Naive B cell (primary cell): ENCODE measurements around the gene TMEM108. TPM values are rescaled to one million over a fixed set of nuclear protein-coding genes. Genes with fewer than 3 reads are reported as not detected.

Source experiments
- ATAC-seq, 2 donors: fragments of 150-1000 bp; cut with Tn5 transposase; 2 replicates each; pipeline ENCODE4 v1.10.0; 2021; ENCODE audit warnings: low read depth in 2 of 2, mild to moderate bottlenecking in 2 of 2, moderate library complexity in 2 of 2
- DNase-seq: peaks from one replicate; pipeline ENCODE4 v3.0.0; 2022
- H3K27ac Mint-ChIP-seq, 6 donors: one replicate each; pipeline ENCODE4 v1.8.0; 2020 to 2022; ENCODE audit warnings: mild to moderate bottlenecking in 6 of 6, mixed read lengths in 6 of 6, moderate library complexity in 5 of 6, inconsistent platforms in 2 of 6
- H3K27me3 Mint-ChIP-seq, 3 donors: one replicate each; pipeline ENCODE4 v1.8.0; 2021 to 2022; ENCODE audit warnings: mixed read lengths in 3 of 3, mild to moderate bottlenecking in 1 of 3
- H3K36me3 Mint-ChIP-seq, 2 donors: one replicate each; pipeline ENCODE4 v1.8.0; 2020 to 2022; ENCODE audit warnings: mixed read lengths in 2 of 2, inconsistent platforms in 1 of 2, mild to moderate bottlenecking in 1 of 2
- H3K4me1 Mint-ChIP-seq, 3 donors: one replicate each; pipeline ENCODE4 v1.8.0; 2020 to 2022; ENCODE audit warnings: mixed read lengths in 3 of 3, inconsistent platforms in 1 of 3, mild to moderate bottlenecking in 1 of 3, moderate library complexity in 1 of 3
- H3K4me3 Mint-ChIP-seq, 8 donors: one replicate each; pipeline ENCODE4 v1.8.0; 2020 to 2022; ENCODE audit warnings: mild to moderate bottlenecking in 8 of 8, mixed read lengths in 8 of 8, moderate library complexity in 8 of 8, inconsistent platforms in 2 of 8
- H3K9me3 Mint-ChIP-seq, 7 donors: one replicate each; pipeline ENCODE4 v1.8.0; 2020 to 2022; ENCODE audit warnings: mixed read lengths in 7 of 7, mild to moderate bottlenecking in 5 of 7, inconsistent platforms in 2 of 7, moderate library complexity in 1 of 7
- polyA plus RNA-seq, 6 donors: library from polyadenylated mRNA; unstranded; fragments of 300-500 nt; fragmentation: Illumina TruSeq; gene quantifications; one replicate each; pipeline ENCODE4 v1.2.3, GENCODE V29; 2021; ENCODE audit warnings: low read depth in 6 of 6

TMEM108 gene
- polyA plus RNA-seq, 6 donors from 2014 or later: not detected

DNA sequence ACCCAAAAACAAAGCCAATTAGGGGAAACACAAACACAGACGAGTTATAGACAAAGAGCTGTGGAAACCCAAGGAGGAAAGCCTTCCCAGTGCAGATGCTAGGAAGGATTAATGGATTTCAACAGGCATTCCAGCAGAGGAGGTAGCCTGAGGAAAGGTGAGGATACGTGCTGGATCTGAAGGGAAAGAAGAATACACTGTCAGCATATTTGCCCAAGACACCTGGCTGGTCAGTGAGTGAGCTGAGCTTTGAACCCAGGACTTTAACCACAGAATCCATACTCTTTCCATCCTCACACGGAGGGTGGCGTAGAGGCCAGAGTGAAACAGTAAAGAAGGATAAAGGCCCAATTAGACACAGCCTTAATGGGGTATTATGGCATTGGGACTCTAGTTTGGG lies 352.5 kb downstream of the TMEM108 start:
- Mint-ChIP-seq H3K4me3 (no peak overlapping the region), H3K27me3 (peaks cover 4 to 15% (median 12%) of the 10 kb centered on the region in 3 donors), H3K27ac (no peak overlapping the region), H3K9me3 (peaks cover 0 to 9% (median 4%) of the 10 kb centered on the region in 7 donors), H3K4me1 (peaks cover 5 to 8% (median 7%) of the 10 kb centered on the region in 3 donors), H3K36me3 (peaks cover 3 to 8% of the 10 kb centered on the region in 2 donors)
- DNase-seq (no peak), ATAC-seq (no peak)

DNA sequence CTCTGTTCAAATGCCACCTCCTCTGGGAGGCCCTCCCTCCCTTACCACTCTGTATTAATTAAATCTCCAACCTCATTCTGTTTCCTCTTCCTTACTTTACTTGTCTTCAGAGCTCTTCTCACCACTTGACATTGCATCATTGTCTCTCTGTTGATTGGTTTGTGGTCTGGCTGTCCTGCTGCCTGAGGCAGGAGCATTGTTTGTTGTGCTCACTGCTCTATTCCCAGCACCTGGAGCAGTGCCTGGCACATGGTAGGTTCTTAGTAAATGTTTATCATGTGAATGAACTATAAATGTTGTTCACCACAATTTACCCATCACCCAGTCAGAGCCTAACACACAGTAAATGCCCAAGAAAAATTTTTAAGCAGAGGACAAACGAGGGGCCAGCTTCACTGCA lies 355.0 kb downstream of the TMEM108 start:
- Mint-ChIP-seq H3K27me3 (peaks cover 4 to 22% (median 12%) of the 10 kb centered on the region in 3 donors), H3K36me3 (peaks cover 3 to 8% of the 10 kb centered on the region in 2 donors), H3K9me3 (peaks cover 0 to 9% (median 4%) of the 10 kb centered on the region in 7 donors), H3K27ac (no peak overlapping the region), H3K4me3 (no peak overlapping the region), H3K4me1 (peaks cover 5 to 8% (median 7%) of the 10 kb centered on the region in 3 donors)
- ATAC-seq (no peak), DNase-seq (no peak)

DNA sequence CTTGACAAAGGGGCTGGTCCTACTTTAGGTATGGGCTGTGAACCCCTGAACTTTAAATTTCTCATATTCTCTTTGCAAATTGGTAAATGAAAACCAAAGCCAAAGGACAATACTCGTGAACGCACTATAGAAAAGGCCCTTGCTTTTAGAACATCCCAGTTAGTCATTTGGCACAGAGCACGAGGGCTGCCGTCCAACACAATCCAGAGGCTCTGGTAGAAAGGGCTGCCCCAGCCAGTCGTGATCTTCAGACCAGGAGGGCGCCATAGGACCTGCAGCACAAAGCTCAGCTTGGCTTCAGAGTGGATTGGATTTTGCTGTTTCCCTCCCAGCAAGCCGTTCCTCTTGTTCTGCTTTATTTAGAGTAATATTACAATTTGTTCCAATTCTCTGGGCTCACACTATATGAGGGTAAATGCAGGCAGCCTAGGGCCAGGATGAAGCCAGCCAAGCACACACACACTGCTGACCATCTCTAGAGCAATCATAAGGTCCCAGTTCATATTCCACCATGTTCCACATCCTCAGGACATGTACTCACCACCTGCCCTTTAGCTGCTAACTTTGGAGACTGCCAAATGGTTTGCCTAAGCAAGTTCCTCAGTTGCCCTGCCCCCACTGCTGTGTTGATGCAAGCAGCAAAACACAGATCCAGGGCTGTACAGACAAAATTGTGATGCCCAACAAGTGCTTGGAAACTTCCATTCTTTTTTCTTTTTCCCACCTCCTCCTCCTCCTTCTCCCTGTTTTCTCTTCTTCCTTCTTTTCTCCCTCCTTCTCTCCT lies 355.7 kb downstream of the TMEM108 start:
- Mint-ChIP-seq H3K27ac (peak overlapping the region in 1 of 6 donors; percentile 66), H3K36me3 (peaks cover 3 to 8% of the 10 kb centered on the region in 2 donors), H3K4me3 (no peak overlapping the region), H3K9me3 (peaks cover 0 to 9% (median 4%) of the 10 kb centered on the region in 7 donors), H3K4me1 (peaks cover 5 to 8% (median 7%) of the 10 kb centered on the region in 3 donors), H3K27me3 (peaks cover 4 to 27% (median 18%) of the 10 kb centered on the region in 3 donors)
- ATAC-seq (no peak), DNase-seq (no peak)

DNA sequence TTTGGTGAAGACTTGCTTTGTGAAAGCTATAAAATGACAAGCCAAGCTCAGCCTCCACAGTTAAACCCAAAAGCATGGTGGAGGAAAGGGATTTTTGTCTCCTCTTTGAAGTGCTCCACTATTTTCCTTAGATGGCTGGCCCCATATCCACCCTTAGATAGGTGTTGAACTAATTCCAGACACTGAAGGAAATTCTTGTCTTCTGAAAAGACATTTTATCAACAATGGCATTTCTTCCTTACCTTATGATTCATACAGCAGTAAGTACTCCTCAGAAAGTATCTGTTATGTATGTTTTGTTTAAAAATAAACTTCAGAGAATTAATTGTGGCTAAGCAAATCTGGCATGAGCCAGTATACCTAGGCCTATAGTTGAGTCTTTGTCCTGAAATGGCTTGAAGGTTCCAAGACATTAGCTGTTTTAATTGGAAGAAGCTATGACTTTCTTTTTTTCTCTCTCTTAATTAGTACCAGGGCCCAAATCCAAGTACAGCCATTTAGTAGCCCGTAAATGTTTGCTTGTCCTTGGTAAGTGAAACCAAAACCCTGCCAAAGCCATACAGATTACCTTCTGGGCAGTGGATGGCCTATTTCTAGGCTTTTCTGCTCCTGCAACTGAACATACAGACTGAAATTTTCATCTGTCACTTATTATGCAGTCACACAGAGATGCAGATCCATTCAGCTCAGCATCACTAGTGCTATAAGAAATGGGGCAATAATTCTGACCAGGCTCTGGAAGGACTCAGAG lies 356.5 kb downstream of the TMEM108 start:
- no peak for ATAC-seq
- H3K27ac Mint-ChIP-seq: peak overlapping the region in 2 of 6 donors; percentile 66

DNA sequence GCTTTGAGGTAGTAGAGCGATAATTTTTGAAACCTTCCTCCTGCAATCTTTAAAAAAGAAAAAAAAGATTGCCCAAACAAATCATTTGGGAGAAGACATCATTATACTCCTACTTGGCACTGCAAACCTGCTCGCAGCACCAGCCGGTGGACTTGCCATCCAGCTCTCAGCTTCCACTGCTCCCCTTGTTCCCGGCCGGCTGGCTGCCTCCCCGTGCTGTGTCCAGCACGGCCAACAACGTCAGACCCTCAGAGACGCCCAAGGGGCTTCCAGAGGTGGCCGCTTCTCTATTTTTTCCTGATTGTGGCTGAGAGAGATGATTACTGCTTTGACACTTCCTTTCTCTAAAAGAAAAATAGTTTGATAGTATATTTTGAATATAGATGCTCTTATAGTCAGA lies 358.7 kb downstream of the TMEM108 start:
- ATAC-seq (no peak), DNase-seq (no peak)
- Mint-ChIP-seq H3K36me3 (peaks cover 3 to 8% of the 10 kb centered on the region in 2 donors), H3K4me3 (no peak overlapping the region), H3K9me3 (peaks cover 0 to 9% (median 4%) of the 10 kb centered on the region in 7 donors), H3K27ac (no peak overlapping the region), H3K27me3 (peaks cover 8 to 32% (median 31%) of the 10 kb centered on the region in 3 donors), H3K4me1 (peaks cover 5 to 8% (median 7%) of the 10 kb centered on the region in 3 donors)

More for the DNA sequence above, 356.5 kb downstream of the TMEM108 start:
- DNase-seq: no peak
- H3K9me3 Mint-ChIP-seq: peaks cover 0 to 9% (median 4%) of the 10 kb centered on the region in 7 donors
- no peak overlapping the region for H3K4me3 Mint-ChIP-seq
- peaks cover 7 to 32% (median 27%) of the 10 kb centered on the region in 3 donors for H3K27me3 Mint-ChIP-seq
- peaks cover 3 to 8% of the 10 kb centered on the region in 2 donors for H3K36me3 Mint-ChIP-seq
- peaks cover 5 to 8% (median 7%) of the 10 kb centered on the region in 3 donors for H3K4me1 Mint-ChIP-seq

DNA sequence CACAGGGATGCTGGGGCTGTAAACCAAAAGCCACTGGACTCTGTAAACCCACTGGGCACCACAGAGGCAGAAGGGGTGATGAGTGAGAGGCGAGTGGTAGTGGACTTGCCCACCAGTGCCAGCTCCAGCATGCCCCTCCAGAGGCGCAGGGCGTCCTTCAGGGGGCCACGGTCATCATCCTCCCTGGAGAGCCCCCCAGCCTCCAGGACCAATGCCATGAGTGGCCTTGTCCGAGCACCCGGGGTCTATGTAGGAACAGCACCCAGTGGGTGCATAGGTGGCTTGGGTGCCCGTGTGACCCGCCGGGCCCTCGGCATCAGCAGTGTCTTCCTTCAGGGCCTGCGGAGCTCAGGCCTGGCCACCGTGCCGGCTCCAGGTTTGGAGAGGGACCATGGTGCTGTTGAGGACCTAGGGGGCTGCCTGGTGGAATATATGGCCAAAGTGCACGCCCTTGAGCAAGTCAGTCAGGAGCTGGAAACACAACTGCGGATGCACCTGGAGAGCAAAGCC lies 361.9 kb downstream of the TMEM108 start, which contains the start of gene BFSP2:
Gene BFSP2, plus strand, starts transcription at position 51 of the 510 bp plus-strand sequence. Its CDS starts 28 bp downstream, at position 79.
- Mint-ChIP-seq H3K27me3 (peaks cover 6 to 33% (median 29%) of the 10 kb centered on the region in 3 donors), H3K9me3 (peaks cover 0 to 2% (median 0%) of the 10 kb centered on the region in 7 donors), H3K36me3 (no peaks in the 10 kb centered on the region), H3K4me1 (peaks cover 5 to 6% (median 6%) of the 10 kb centered on the region in 3 donors), H3K27ac (no peak within 1 kb of the TSS), H3K4me3 (no peak within 1 kb of the TSS)
- DNase-seq (no peak), ATAC-seq (no peak)

DNA sequence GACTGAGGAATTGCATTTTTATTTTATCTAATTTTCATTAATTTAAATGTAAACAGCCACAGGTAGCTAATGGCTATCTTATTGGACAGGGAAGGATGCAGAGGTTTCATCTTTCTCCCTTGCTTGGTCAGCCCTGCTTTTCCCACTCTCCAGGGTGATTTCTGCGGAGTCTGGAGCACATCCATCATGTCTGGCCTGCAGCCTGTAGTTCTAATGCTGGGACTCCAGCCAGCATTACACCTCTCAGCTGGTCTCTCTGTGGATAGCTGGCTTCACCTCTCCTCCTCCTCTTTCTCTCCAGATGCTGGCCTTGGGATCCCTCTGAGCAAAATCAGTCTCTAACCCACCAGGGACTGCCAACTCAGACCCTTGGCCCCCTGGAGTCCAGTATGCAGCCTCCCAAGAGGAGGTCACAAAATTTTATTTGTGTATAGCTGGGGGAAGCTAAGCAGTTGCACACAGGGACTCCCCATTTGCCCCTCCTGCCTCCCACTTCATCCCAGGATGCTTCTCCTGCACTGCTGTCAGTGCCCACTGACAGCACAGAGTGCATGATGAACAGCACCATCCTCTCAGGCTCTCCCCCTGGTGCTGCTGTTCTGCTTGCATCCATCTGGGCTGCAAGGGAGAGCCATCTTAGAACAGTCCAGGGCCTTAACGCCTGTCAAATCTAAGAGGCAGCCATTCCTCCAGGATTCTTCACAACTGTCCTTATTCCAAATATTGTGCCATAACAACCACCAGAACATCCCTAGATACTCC lies 363.4 kb downstream of the TMEM108 start:
- H3K27ac Mint-ChIP-seq: no peak overlapping the region
- H3K36me3 Mint-ChIP-seq: no peaks in the 10 kb centered on the region
- ATAC-seq (no peak), DNase-seq (no peak)
- H3K27me3 Mint-ChIP-seq: peaks cover 8 to 47% (median 42%) of the 10 kb centered on the region in 3 donors
- no peak overlapping the region for H3K4me3 Mint-ChIP-seq
- no peaks in the 10 kb centered on the region for H3K4me1 Mint-ChIP-seq
- no peaks in the 10 kb centered on the region for H3K9me3 Mint-ChIP-seq

DNA sequence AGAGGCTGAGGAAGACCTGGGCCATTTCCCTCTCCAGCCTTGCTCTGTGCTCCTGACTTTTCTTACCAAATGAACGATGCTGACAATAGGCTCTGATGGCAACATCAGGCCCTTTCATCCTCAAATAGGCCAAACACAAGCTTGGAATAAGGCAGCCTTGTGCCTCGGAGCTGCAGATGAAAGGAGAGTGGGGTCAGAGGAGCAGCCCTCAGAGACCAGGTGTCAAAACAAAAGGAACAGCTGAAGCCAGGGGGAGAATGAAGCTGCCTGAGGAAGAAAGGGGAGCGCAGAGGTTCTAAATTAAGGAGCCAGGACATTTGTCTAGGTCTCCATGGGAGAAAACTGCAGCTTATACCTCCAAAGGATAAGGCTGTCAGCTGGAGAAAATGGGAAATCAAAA lies 366.7 kb downstream of the TMEM108 start:
- Mint-ChIP-seq H3K27ac (no peak overlapping the region), H3K36me3 (no peaks in the 10 kb centered on the region), H3K9me3 (no peaks in the 10 kb centered on the region), H3K4me1 (no peaks in the 10 kb centered on the region), H3K4me3 (no peak overlapping the region), H3K27me3 (peaks cover 14 to 61% (median 43%) of the 10 kb centered on the region in 3 donors)
- DNase-seq (no peak), ATAC-seq (no peak)

DNA sequence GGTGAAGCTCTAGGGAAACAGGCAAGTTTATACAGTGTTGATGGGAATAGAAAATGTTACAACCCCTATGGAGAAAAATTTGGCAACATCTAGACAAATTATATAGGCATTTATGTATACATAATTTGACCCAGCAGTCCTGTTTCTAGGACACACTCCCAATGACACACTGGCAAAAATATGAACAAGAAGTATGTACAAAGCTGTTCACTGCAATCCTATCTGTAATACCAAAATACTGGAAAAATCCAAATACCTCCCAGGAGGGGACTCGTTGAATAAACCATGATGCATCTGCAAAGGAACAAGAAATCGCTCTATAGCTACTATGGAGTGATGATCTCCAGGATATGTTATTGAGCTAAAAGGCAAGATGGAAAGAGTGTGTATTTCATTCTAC lies 370.2 kb downstream of the TMEM108 start:
- H3K27me3 Mint-ChIP-seq: peaks cover 18 to 71% (median 51%) of the 10 kb centered on the region in 3 donors
- no peaks in the 10 kb centered on the region for H3K9me3 Mint-ChIP-seq
- no peak overlapping the region for H3K4me3 Mint-ChIP-seq
- ATAC-seq (no peak), DNase-seq (no peak)
- peaks cover 0 to 4% (median 0%) of the 10 kb centered on the region in 3 donors for H3K4me1 Mint-ChIP-seq
- H3K36me3 Mint-ChIP-seq: no peaks in the 10 kb centered on the region
- no peak overlapping the region for H3K27ac Mint-ChIP-seq

DNA sequence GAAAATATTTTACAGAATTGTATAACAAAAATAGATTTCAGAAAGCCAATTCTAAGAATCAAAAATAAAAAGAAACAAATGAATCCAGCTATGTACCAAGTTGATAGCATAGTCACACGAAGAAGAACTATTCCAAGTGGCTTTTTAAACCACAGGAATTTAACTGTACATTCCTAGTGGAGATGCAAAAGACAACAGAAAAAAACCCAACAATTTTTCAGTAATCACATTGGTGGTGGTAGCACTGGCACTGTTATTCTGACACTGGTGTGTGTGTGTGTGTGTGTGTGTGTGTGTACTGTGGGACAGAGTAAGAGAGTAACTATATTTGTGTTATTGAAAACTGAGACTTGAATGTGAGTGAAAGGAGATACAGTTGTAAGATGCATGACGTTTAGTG lies 370.8 kb downstream of the TMEM108 start:
- no peak overlapping the region for H3K4me3 Mint-ChIP-seq
- no peaks in the 10 kb centered on the region for H3K9me3 Mint-ChIP-seq
- no peak for DNase-seq
- H3K36me3 Mint-ChIP-seq: no peaks in the 10 kb centered on the region
- no peak for ATAC-seq
- H3K4me1 Mint-ChIP-seq: peaks cover 0 to 9% (median 2%) of the 10 kb centered on the region in 3 donors
- H3K27me3 Mint-ChIP-seq: peaks cover 22 to 66% (median 51%) of the 10 kb centered on the region in 3 donors
- H3K27ac Mint-ChIP-seq: no peak overlapping the region

DNA sequence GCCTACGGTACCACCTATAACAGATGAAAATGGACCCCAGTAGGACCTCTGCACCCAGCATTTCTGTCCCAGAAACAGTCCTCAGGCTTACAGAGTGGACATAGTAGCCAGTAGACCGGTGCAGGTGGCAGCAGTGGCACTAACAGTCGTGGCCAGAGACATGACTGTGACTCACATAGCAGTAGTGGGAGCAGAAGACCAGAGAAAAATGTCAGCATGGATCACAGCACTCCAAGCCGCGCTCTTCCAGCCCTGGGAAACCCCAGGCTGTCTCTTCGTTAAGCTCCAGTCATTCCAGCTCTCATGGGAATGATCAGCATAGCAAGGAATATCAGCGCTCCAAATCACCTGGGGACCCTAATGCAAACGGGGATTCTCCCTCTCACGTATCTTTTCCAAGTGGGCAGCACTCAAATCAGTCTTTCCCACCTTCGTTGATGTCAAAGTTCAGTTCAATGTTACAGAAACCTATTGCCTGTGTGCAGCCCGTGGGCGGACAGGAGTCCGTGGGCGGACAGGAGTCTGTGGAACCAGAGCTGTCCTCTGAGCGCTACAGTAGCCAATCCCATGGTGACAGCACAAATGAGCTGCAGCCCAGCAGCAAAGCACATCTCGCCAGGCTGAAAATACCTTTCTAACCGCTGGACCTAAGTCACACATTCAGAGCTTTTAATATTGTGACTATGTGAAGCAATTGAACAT lies 372.2 kb downstream of the TMEM108 start:
- no peak overlapping the region for H3K27ac Mint-ChIP-seq
- H3K9me3 Mint-ChIP-seq: peaks cover 0 to 5% (median 0%) of the 10 kb centered on the region in 7 donors
- H3K27me3 Mint-ChIP-seq: peaks cover 22 to 58% (median 45%) of the 10 kb centered on the region in 3 donors
- H3K4me1 Mint-ChIP-seq: peaks cover 0 to 9% (median 2%) of the 10 kb centered on the region in 3 donors
- H3K36me3 Mint-ChIP-seq: no peaks in the 10 kb centered on the region
- ATAC-seq (no peak), DNase-seq (no peak)
- no peak overlapping the region for H3K4me3 Mint-ChIP-seq
